Activated CD8-positive, alpha-beta memory T cell treated with anti-CD3 and anti-CD28 coated beads for 4 hours (primary cell): ENCODE data around the gene CCDC80.
A peak's percentile ranks its signal among the peaks of the same experiment; 100 is the strongest.
"Not testable (repeated sequence)": the region's sequence is repeated elsewhere in the genome, so short reads cannot be mapped to it uniquely, and the experiment has no call there.

ENCODE experiments used
- DNase-seq, 2 donors: peaks; one replicate each; pipeline ENCODE4 v3.0.0-alpha.2; 2020; ENCODE audit warnings: low read depth in 2 of 2

The CCDC80 gene

GRCh38 chr3:112587336-112587735 lies 53.6 kb downstream of the CCDC80 start:
- DNase-seq = no peak

- no peak for DNase-seq
Observed at GRCh38 chr3:112585782-112586181, 55.2 kb downstream of the CCDC80 start.

GRCh38 chr3:112583105-112583504 lies 57.8 kb downstream of the CCDC80 start:
- no peak for DNase-seq

- no peak for DNase-seq
Observed at GRCh38 chr3:112582244-112582874, 58.6 kb downstream of the CCDC80 start.

GRCh38 chr3:112579697-112580096 lies 61.2 kb downstream of the CCDC80 start:
- DNase-seq = no peak

GRCh38 chr3:112579232-112579631 lies 61.7 kb downstream of the CCDC80 start:
- no peak for DNase-seq

GRCh38 chr3:112572701-112573100 lies 68.2 kb downstream of the CCDC80 start:
- no peak for DNase-seq

GRCh38 chr3:112569265-112569664 lies 71.7 kb downstream of the CCDC80 start:
- DNase-seq = no peak

GRCh38 chr3:112568642-112569041 lies 72.3 kb downstream of the CCDC80 start:
- DNase-seq = no peak

- DNase-seq = no peak
Observed at GRCh38 chr3:112564940-112565305, 76.0 kb downstream of the CCDC80 start.

GRCh38 chr3:112564247-112564939 lies 76.5 kb downstream of the CCDC80 start:
- DNase-seq = not testable (repeated sequence)

GRCh38 chr3:112561734-112562529 lies 79.0 kb downstream of the CCDC80 start, which contains the start of the genes ATG3 and SLC35A5:
TSS of gene ATG3 (minus strand) at chr3:112561962. CDS start at chr3:112561528, 434 bp downstream.
TSS of gene SLC35A5 (plus strand) at chr3:112562045. CDS start at chr3:112563404, 1,359 bp downstream.
- peak; percentile 98 to 99 for DNase-seq

GRCh38 chr3:112561484-112561733 lies 79.5 kb downstream of the CCDC80 start:
- DNase-seq = peak in 1 of 2 donors; percentile 59

GRCh38 chr3:112560721-112561483 lies 80.0 kb downstream of the CCDC80 start:
- peak; percentile 4 to 45 for DNase-seq

- no peak for DNase-seq
Observed at GRCh38 chr3:112560307-112560706, 80.6 kb downstream of the CCDC80 start.

GRCh38 chr3:112557976-112558375 lies 83.0 kb downstream of the CCDC80 start:
- DNase-seq = no peak

- no peak for DNase-seq
Observed at GRCh38 chr3:112555535-112556170, 85.3 kb downstream of the CCDC80 start.

GRCh38 chr3:112550859-112551258 lies 90.1 kb downstream of the CCDC80 start:
- no peak for DNase-seq
